Right ventricle myocardium superior (tissue), 1 donor: ENCODE measurements around the gene SLC6A9. TPM values are rescaled to one million over a fixed set of nuclear protein-coding genes. Genes with fewer than 3 reads are reported as not detected.

Source experiments
- total RNA-seq: library from RNA; stranded (reverse); fragmentation: NEBNext Ultra II Directional; extraction: Animal tissue kit (Norgen Biotek cat#: 25700); gene quantifications from one replicate; pipeline ENCODE4 v1.2.1, GENCODE V29; 2021
- donor health status: DM: no; HTN: yes; CAD: no; lungs with severe emphysema.

The SLC6A9 gene
- total RNA-seq, 1 donor from 2014 or later, result 0.78 TPM

Other genes starting within 250 kb of the SLC6A9 start
- gene ARTN, start 97.7 kb downstream of the SLC6A9 start, total RNA-seq, result not detected
- 58.8 TPM for gene IPO13, start 84.5 kb downstream of the SLC6A9 start, total RNA-seq
- 16.2 TPM for gene DPH2, start 61.5 kb downstream of the SLC6A9 start, total RNA-seq
- 80.9 TPM for gene ATP6V0B, start 56.5 kb downstream of the SLC6A9 start, total RNA-seq
- 34.3 TPM for gene B4GALT2, start 52.3 kb downstream of the SLC6A9 start, total RNA-seq
- gene CCDC24, start 39.9 kb downstream of the SLC6A9 start, total RNA-seq, result 0.86 TPM
- not detected for gene KLF17, start 87.4 kb upstream of the SLC6A9 start, total RNA-seq
- not detected for gene KLF18, start 110.2 kb upstream of the SLC6A9 start, total RNA-seq
- gene DMAP1, start 182.0 kb upstream of the SLC6A9 start, total RNA-seq, result 25.7 TPM